Measurements from ENCODE around the gene CLCN4. TPM values are rescaled to one million over a fixed set of nuclear protein-coding genes. Genes with fewer than 3 reads are reported as not detected.
A peak's percentile ranks its signal among the peaks of the same experiment; 100 is the strongest.

CLCN4 gene
- total RNA-seq, 1 donor from 2014 or later: 5.4 TPM

DNA sequence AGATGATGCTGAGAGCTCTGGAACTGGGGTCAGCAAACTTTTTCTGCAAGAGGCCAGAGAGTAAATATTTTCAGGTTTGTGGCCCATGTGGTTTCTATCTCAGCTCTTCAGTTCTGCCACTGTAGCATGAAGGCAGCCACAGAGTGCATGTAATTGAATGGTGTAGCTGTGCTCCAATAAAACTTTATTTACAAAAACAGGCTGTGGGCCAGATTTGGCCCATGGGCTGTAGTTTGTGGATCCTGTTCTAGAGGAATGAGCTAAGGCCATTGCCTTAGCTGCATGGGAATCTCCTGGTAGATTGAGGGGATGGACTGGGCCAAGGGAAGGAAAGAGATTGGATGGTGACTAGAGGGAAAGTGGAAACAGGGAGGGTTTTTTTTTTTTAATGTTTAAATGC, 36.8 kb downstream of the CLCN4 start:
- no peak for DNase-seq (ENCODE audit: low read depth in 2 of 2)

DNA sequence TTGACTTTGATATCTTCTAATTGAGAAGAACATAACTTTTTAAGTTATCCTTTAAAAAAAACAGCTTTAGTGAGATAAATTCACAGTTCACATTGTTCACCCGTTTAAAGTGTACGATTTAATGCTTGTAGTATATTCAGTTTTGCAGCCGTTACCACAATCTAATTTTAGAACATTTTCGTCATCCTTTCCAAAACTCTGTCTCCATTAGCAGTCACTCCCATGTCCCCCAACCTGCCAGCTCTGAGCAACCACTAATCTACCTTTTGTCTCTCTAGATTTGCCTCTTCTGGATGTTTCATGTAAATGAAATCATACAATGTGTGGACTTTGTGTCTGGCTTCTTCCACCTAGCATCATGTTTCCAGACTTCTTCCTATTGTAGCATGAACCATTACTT, 38.6 kb downstream of the CLCN4 start:
- DNase-seq (ENCODE audit: low read depth in 2 of 2): no peak

DNA sequence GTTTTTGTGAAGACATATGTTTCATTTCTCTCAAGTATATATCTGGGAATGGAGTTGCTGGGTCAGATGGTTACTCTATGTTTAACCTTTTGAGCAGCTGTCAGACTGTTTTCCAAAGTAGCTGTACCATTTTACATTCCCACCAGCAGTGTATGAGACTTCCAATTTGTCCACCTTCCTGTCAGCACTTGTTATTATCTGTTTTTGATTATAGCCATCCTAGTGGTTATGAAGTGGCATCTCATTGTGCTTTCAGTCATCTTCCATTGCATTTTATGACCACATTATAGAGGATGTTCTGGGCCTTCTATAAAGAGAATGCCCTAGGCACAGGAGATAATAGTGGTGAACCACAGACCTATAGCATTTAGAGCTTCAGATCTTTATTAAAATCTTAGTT, 39.2 kb downstream of the CLCN4 start:
- DNase-seq (ENCODE audit: low read depth in 2 of 2): no peak

DNA sequence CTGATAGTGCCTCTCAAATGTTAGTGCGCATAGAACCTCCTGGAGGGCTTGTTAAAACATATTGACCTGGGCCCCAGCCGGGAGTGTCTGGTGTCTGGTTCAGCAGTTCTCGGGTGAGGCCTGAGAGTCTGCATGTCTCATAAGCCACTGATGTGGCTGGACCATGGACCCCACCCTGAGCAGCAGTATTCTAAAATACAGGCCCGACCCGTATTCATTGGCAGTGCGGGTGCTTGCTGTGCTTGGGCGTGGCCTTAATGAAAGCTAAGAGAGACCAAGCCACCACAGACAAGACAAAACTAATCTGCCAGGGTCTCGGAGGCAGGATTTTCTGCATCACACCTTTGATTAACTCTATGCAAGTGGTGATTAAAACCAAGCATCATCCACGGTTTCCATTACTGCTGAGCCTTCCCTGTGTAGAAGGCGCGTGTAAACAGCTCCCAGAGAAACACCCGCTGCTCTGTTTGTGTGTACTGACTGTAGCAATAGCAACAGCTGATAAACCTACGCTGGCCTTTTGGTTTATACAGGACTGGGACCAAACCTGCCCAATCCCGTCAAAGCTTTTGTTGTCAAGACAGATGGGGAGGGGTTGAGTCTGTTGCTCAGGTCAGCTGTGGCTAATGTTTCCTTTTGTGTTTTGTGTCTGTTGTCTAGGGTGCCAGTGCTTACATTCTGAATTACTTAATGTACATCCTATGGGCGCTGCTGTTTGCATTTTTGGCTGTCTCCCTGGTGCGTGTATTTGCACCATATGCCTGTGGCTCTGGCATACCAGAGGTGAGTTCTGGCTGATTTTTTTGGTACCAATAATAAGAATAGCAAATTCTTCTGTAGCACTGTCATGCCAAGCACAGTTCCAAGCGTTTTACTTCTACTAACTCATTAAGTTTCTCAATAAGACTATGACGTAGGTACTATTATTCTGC, 40.8 kb downstream of the CLCN4 start:
- no peak for DNase-seq (ENCODE audit: low read depth in 2 of 2)

DNA sequence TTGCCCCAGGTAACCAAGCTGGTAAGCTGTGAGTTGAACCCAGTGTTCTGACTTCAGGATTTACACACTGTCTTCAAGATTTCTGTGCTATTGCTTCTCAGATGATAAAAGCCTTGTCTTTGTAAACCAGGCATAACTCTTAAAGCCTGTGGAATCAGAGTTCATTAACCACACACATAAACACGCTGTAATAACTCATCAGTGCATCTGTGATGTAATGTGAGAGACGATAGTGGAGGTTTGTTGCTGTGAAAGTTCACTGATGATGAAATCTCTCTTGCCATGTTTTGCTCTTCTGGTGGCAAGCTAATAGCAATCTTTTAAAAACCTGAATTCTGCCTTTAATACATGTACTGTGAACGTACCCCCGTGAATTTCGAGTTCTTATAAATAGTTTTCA, 41.5 kb downstream of the CLCN4 start:
- no peak for DNase-seq (ENCODE audit: low read depth in 2 of 2)

GRCh38 chrX:10199212-10199611, 42.4 kb downstream of the CLCN4 start:
- DNase-seq (ENCODE audit: low read depth in 2 of 2): peak in 1 of 2 donors; percentile 9

GRCh38 chrX:10203617-10204016, 46.8 kb downstream of the CLCN4 start:
- no peak for DNase-seq (ENCODE audit: low read depth in 2 of 2)

DNA sequence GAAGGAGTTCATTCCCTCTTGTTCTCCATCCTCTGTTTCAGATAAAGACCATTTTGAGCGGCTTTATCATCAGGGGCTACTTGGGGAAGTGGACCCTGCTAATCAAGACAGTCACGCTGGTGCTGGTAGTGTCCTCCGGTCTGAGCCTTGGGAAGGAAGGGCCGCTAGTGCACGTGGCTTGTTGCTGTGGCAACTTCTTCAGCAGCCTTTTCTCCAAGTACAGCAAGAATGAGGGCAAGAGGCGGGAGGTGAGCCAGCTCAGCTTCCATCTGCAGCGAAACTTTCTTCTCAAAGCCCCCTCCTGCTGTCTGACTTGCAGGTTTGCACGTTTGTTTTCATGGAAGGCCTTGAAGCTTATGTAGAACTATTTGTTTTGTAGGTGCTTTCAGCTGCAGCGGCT, 49.5 kb downstream of the CLCN4 start:
- no peak for DNase-seq (ENCODE audit: low read depth in 2 of 2)

DNA sequence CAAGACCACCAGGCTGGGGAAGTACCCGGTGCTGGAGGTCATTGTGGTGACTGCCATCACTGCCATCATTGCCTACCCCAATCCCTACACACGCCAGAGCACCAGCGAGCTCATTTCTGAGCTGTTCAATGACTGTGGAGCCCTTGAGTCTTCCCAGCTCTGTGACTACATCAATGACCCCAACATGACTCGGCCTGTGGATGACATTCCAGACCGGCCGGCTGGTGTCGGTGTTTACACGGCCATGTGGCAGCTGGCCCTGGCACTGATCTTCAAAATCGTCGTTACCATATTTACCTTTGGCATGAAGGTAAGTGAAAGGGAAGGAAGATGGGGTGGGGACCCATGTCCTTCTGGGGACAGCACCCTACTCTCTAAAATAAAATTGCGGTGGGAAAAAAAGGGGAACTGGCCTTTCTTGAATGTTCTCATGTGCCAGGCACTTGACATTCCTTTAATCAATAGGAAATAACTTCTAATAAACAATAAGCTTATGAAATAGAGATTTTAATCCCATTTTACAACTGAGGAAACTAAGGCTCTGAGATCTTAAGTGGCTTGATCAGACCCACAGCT, 51.6 kb downstream of the CLCN4 start:
- no peak for DNase-seq (ENCODE audit: low read depth in 2 of 2)

GRCh38 chrX:10208953-10209352, 52.2 kb downstream of the CLCN4 start:
- DNase-seq (ENCODE audit: low read depth in 2 of 2): no peak

DNA sequence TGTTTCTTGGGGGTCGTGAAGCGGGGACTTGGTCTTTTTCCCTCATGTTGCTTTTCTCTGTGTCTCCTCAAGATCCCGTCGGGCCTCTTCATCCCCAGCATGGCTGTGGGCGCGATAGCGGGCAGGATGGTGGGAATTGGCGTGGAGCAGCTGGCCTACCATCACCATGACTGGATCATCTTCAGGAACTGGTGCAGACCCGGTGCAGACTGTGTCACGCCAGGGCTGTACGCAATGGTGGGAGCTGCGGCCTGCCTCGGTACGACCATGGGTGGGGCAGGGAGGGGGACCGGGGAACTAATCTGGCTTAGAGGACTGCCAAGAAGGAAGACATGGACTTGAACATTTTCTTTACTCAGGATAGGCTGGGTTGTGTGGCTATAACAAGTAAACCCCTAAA, 55.6 kb downstream of the CLCN4 start:
- DNase-seq (ENCODE audit: low read depth in 2 of 2): no peak

DNA sequence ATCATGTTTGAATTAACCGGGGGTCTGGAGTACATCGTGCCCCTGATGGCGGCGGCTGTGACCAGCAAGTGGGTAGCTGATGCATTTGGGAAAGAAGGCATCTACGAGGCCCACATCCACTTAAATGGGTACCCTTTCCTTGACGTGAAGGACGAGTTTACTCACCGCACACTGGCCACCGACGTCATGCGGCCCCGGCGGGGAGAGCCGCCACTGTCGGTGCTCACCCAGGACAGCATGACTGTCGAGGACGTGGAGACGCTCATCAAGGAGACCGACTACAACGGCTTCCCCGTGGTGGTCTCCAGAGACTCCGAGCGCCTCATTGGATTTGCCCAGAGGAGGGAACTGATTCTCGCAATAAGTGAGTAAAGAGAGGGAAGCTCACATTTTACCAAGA, 56.9 kb downstream of the CLCN4 start:
- no peak for DNase-seq (ENCODE audit: low read depth in 2 of 2)

GRCh38 chrX:10216208-10216607, 59.4 kb downstream of the CLCN4 start:
- DNase-seq (ENCODE audit: low read depth in 2 of 2): no peak

- DNase-seq (ENCODE audit: low read depth in 2 of 2): no peak
These were observed 60.4 kb downstream of the CLCN4 start for GRCh38 chrX:10217198-10217597.

- DNase-seq (ENCODE audit: low read depth in 2 of 2): no peak
These were observed 64.9 kb downstream of the CLCN4 start for GRCh38 chrX:10221651-10222050.

DNA sequence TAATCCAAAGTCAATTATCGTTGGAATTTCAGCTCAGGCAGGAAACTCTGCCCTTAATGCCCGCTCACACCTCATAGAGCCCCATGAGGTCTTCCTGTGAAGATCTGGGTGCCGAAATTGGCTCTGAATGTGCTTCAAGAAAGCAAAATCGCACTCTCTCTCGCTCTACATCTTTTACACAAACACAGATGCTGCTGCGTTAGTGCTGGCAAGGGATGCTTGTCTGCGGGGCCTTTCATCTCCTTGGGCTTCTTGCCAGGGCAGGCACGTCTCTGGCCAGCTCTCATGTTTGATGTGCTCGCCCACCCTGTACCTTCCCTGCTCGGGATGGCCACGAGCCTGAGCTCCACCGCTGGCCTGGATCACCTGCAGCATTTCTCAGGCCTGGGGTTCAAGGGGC, 66.5 kb downstream of the CLCN4 start:
- DNase-seq (ENCODE audit: low read depth in 2 of 2): no peak

GRCh38 chrX:10223781-10224180, 67.0 kb downstream of the CLCN4 start:
- DNase-seq (ENCODE audit: low read depth in 2 of 2): no peak

DNA sequence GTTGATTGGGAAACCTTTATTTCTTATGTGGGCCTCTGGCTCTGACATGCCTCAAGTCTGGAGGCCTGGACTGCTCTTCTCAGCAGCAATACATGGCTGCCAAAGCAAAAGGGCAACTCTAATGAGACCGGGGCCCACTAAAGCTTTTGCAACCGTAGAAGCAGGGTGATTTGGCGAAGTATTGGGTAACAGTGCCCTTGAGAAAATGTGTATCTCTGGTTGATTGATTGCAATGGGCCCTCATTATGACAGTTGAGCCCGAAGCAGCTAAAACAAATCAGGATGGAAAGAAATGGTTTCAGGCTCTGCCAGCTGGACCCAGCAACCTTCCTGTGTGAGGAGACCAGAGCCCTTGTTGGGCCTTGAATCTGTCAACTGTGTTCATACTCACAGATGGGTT, 73.4 kb downstream of the CLCN4 start:
- no peak for DNase-seq (ENCODE audit: low read depth in 2 of 2)

DNA sequence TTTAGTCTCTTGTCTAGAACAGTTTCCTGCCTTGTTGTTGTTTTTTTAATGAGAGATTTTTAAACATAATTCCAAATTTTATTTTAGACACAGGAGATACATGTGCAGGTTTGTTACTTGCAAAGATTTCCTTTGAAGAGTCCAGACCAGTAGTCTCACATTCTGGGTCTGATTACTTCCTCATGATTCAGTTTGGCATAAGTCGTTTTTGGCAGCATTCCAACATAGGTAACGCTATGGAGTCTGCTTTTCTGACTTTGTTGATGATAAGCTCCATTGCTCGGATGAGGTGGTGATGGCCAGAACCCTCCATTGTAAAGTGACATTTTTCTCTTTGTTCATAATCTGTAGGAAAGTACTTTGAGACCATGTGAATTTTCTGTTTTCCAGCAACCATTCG, 74.7 kb downstream of the CLCN4 start:
- DNase-seq (ENCODE audit: low read depth in 2 of 2): peak in 1 of 2 donors; percentile 1

GRCh38 chrX:10233173-10233572, 76.4 kb downstream of the CLCN4 start:
- no peak for DNase-seq (ENCODE audit: low read depth in 2 of 2)

- no peak for DNase-seq (ENCODE audit: low read depth in 2 of 2)
These were observed 76.9 kb downstream of the CLCN4 start for GRCh38 chrX:10233696-10234095.

DNA sequence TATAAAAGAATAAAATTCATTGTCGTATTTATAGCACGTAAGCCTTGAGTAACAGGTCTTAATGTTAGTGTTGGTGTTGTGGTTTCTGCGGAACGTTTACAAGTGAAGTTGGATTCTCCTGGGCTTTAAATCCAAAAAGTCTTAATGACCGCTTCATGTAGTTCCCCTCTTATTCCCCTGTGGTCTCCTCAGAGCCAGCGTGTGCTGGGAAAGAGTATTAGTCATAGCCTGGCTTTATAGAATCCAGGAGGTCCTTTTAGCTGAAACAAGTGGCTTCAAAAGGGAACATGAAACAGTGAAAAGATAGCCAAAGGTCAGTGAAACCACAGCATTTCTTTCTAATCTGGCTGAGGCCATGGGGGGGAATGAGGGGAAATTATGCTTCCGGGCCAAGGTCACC, 79.1 kb downstream of the CLCN4 start:
- no peak for DNase-seq (ENCODE audit: low read depth in 2 of 2)

GRCh38 chrX:10237241-10237640, 80.5 kb downstream of the CLCN4 start:
- DNase-seq (ENCODE audit: low read depth in 2 of 2): no peak
